ENCODE data around the gene RDX.

- no peak for TF ChIP-seq CTCF (conservative IDR thresholded peaks at IDR 0.05; ENCODE audit: low read length)
- no peak for TF ChIP-seq EZH2phosphoT487 (IDR thresholded peaks at IDR 0.05; ENCODE audit: borderline replicate concordance, low read depth, low read length)
Observed at GRCh38 chr11:110219006-110219785, 77.2 kb downstream of the RDX start.

Data from OCI-LY7 (cell line).